Measurements from ENCODE around the gene SWAP70. TPM values are rescaled to one million over a fixed set of nuclear protein-coding genes. Genes with fewer than 3 reads are reported as not detected.
"Not testable (repeated sequence)": the region's sequence is repeated elsewhere in the genome, so short reads cannot be mapped to it uniquely, and the experiment has no call there.

The SWAP70 gene
- total RNA-seq, 4 donors from 2014 or later: 11.5 to 65.6 (median 41.5) TPM

GRCh38 chr11:9688716-9689511 is 25.0 kb downstream of the SWAP70 start:
- H3K27me3 ChIP-seq: no peaks in the 10 kb centered on the region
- H3K9me3 ChIP-seq: no peaks in the 10 kb centered on the region
- H3K27ac ChIP-seq: peak overlapping the region; percentile 77 to 80
- intact Hi-C loops (cut with DNase I; ENCODE audit: low total_unique reads): no loop called here
- DNase-seq: no peak
- peaks cover 0 to 19% of the 10 kb centered on the region in 2 donors for H3K4me1 ChIP-seq
- TF ChIP-seq POLR2A (IDR thresholded peaks at IDR 0.05): peak in 1 of 2 donors; percentile 53
- TF ChIP-seq, protein P1, sequence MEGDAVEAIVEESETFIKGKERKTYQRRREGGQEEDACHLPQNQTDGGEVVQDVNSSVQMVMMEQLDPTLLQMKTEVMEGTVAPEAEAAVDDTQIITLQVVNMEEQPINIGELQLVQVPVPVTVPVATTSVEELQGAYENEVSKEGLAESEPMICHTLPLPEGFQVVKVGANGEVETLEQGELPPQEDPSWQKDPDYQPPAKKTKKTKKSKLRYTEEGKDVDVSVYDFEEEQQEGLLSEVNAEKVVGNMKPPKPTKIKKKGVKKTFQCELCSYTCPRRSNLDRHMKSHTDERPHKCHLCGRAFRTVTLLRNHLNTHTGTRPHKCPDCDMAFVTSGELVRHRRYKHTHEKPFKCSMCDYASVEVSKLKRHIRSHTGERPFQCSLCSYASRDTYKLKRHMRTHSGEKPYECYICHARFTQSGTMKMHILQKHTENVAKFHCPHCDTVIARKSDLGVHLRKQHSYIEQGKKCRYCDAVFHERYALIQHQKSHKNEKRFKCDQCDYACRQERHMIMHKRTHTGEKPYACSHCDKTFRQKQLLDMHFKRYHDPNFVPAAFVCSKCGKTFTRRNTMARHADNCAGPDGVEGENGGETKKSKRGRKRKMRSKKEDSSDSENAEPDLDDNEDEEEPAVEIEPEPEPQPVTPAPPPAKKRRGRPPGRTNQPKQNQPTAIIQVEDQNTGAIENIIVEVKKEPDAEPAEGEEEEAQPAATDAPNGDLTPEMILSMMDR (IDR thresholded peaks at IDR 0.05): no peak
- H3K36me3 ChIP-seq: no peaks in the 10 kb centered on the region
- H3K4me3 ChIP-seq: no peak overlapping the region

- Histone ChIP-seq H3K9me3 (no peaks in the 10 kb centered on the region), H3K36me3 (no peaks in the 10 kb centered on the region), H3K27ac (peak overlapping the region; percentile 77 to 80), H3K4me1 (peaks cover 0 to 19% of the 10 kb centered on the region in 2 donors), H3K27me3 (no peaks in the 10 kb centered on the region), H3K4me3 (no peak overlapping the region)
- no peak for DNase-seq
- intact Hi-C loops (cut with DNase I; ENCODE audit: low total_unique reads): no loop called here
- TF ChIP-seq POLR2A (IDR thresholded peaks at IDR 0.05): no peak
- TF ChIP-seq, protein P1 (IDR thresholded peaks at IDR 0.05): no peak
Measured at GRCh38 chr11:9689721-9690120, 25.8 kb downstream of the SWAP70 start.

GRCh38 chr11:9691865-9692264 is 28.0 kb downstream of the SWAP70 start:
- H3K4me3 ChIP-seq: no peak overlapping the region
- H3K27me3 ChIP-seq: no peaks in the 10 kb centered on the region
- H3K36me3 ChIP-seq: no peaks in the 10 kb centered on the region
- H3K9me3 ChIP-seq: no peaks in the 10 kb centered on the region
- no peak for TF ChIP-seq POLR2A (IDR thresholded peaks at IDR 0.05)
- DNase-seq: no peak
- peaks cover 0 to 19% of the 10 kb centered on the region in 2 donors for H3K4me1 ChIP-seq
- intact Hi-C loops (cut with DNase I; ENCODE audit: low total_unique reads): no loop called here
- peak overlapping the region; percentile 77 to 80 for H3K27ac ChIP-seq

DNA sequence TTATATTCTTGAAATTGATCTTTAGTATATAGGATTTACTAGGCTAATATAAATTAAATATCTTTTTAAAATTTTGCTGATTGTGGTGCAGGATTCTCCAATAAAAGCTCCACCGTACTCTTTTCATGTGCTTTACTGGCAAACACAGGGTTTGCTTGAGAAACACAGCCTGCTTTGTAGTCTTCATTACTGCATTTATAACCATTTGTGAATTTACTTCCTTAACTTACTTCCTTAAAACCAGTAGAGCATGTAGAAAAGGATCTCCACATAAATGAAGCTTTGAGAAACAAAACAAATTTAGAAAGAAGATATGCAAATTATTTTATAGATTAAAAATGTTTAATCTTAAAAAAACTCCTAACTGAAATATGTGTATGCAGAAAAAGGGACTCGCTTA is 28.8 kb downstream of the SWAP70 start:
- Histone ChIP-seq H3K27ac (peak overlapping the region; percentile 15 to 80), H3K9me3 (no peaks in the 10 kb centered on the region), H3K36me3 (no peaks in the 10 kb centered on the region), H3K4me1 (peaks cover 0 to 19% of the 10 kb centered on the region in 2 donors), H3K27me3 (no peaks in the 10 kb centered on the region), H3K4me3 (no peak overlapping the region)
- intact Hi-C loops (cut with DNase I; ENCODE audit: low total_unique reads): no loop called here
- no peak for DNase-seq
- no peak for TF ChIP-seq POLR2A (IDR thresholded peaks at IDR 0.05)
- TF ChIP-seq, protein P1 (IDR thresholded peaks at IDR 0.05): no peak

- Histone ChIP-seq H3K27me3 (no peaks in the 10 kb centered on the region), H3K36me3 (no peaks in the 10 kb centered on the region), H3K4me1 (peaks cover 0 to 16% of the 10 kb centered on the region in 2 donors), H3K4me3 (no peak overlapping the region), H3K9me3 (no peaks in the 10 kb centered on the region), H3K27ac (peak overlapping the region in 1 of 2 donors; percentile 80)
- intact Hi-C loops (cut with DNase I; ENCODE audit: low total_unique reads): no loop called here
- no peak for TF ChIP-seq POLR2A (IDR thresholded peaks at IDR 0.05)
- TF ChIP-seq, protein P1 (IDR thresholded peaks at IDR 0.05): no peak
- no peak for DNase-seq
Measured at GRCh38 chr11:9693801-9694553, 30.1 kb downstream of the SWAP70 start.

DNA sequence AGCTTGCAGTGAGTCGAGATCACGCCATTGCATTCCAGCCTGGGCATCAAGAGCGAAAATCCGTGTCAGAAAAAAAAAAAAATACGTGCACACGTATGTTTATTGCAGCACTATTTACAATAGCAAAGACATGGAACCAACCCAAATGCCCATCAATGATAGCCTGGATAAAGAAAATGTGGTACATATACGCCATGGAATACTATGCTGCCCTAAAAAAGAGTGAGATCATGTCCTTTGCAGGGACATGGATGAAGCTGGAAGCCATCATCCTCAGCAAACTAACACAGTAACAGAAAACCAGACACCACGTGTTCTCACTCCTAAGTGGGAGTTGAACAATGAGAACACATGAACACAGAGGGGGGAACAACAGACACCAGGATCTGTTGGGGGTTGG is 31.4 kb downstream of the SWAP70 start:
- DNase-seq; intact Hi-C loops (cut with DNase I; ENCODE audit: low total_unique reads); H3K4me3 ChIP-seq; H3K27ac ChIP-seq; H3K36me3 ChIP-seq; H3K9me3 ChIP-seq; H3K4me1 ChIP-seq; H3K27me3 ChIP-seq: not testable (repeated sequence)
